GM21737 (cell line): Measurements from ENCODE around the gene FSTL4.

ENCODE experiments used
- ATAC-seq: cut with Tn5 transposase; IDR thresholded peaks from one replicate; pipeline ENCODE4 v1.9.1; 2021; ENCODE audit warnings: mild to moderate bottlenecking, moderate library complexity; ENCODE audit not compliant: unreplicated experiment

The FSTL4 gene

DNA sequence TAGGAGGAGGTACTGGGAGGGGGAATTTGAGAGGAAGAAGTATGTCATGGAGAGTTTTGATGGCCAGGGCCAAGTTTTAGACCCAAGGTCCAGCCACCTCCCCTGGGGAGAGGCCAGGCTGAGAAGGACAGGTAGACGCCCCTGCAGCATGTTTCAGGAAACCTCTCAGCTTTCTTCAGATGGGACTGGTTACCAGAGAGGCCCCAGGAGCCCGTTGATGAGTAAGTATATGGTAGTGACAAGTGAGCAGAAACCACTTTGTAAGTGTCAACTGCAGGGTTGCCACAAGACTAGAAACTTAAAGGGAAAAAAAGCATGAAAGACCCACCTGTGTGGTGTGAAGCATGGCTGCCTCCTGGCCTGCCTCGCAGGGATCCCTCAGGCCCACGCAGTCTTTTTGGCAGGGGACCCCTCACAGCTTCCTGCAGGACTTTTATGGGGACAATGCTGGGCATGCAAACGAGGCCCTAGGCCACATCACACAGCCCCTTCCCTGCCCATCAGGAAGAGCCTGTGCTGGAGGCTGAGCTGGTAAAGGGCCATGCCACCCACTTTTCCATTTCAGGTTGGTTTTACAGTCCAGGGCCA is 255.9 kb downstream of the FSTL4 start:
- ATAC-seq, result no peak

DNA sequence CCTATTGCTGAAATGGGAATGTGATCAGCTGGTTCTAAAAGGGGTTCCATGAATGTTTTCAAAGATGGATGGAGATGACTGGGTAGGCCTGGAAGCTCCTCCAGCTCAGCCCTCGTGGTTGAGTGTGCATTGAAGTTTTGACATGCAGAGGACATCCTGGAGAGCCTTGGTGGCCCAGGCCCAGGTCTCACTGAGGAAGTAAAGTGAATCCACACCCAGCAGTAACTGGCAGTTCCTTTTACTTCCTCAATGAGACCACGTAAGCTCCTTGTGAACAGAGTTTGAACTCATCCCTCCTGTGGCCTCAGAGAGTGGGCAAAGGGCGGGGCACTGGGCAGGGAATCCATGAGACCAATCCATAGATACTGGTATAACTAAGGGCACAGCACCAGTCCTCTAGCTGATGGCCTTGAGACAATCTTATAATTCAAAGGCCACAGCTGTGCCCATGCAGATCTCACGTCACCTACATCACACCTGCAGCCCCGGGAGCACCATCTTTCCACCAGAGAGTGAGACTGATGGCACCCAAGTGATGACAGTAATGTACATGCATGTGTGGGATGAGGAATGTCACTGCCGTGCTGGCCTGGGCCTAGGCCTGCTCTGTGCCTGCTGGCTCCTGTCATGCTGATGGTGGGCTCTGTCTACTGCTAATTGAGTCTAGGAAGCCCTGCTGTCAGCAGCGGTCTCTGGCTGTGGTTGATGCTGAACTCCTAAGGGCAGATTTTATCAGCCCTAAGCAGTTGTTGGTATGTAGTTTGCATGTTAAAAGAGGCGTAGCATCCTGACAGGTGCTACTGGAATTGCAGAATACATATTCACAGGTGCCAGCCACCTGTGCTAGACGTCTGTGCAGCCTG is 257.8 kb downstream of the FSTL4 start:
- no peak for ATAC-seq

DNA sequence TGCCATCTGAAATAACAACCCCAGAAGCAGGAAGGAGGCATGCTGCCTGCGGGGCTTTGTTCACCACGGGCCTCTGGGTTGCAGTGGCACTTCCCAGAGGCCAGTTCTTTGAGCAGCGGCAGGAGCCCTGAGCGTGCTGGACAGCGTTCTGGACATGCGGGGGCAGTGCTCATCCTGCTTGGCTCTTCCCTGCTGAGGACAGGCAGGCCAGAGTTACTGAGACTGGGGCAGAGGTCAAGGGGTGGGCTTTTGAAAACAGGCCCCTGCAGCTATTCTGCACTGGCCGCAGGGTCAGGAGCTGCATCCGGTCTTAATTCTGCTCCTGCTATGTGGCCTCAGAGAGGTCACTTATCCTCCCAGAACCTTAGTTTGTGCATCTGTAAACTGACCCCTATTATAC is 258.6 kb downstream of the FSTL4 start:
- ATAC-seq, result no peak

DNA sequence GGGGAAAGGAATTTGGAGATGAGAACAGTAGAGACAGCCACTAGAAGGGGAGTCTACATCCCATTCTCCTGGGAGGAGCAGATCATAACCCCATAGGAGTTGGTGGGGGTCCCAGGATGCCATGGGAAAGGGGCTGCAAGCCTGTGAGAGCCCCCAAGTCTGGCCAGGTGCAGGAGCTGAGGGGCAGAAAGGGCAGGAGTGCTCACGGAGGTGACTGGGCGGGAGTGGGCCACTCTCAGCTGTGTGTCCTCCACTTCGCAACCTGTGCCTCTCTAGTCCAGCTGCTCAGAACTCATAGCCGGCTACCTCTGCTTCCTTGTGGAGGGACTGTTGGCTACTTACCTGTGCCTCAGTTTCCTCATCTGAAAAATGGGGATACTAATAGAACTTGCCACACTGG is 263.9 kb downstream of the FSTL4 start:
- no peak for ATAC-seq

DNA sequence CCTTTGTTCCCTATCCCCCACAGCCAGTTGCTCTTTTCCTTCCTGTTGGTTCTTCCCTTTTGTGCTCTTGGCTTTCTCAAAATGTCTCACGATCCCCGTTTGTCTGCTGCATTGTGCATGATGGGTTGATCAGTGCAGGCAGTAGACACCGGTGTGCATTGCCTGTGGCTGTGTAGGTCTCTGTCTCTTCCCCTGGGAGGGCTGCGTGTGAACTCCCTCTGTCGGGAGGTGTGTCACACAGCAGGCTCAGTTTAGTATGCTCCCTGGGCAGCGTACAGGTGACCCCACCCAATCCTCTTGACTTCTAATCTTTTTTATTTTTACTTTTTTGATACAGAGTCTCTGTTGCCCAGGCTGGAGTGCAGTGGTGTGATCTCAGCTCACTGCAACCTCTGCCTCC is 265.3 kb downstream of the FSTL4 start:
- no peak for ATAC-seq

DNA sequence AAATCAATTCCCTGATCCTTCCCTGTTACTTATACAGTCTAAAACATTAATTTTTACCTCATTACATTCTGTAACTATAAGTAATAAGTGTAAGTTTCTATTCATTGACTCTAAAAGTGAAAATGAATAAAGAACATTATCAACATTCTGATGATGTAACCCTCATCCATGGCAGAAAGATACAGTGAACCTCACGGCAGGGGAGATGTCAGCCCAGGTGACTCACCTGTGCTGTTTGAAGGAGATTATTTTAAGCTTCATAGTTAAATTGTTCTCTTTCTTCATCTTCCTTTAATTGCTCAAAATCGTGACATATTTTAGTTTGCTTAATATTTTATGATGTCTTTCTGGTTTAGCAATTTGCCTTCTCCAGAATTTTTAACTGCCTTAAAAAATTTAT is 268.1 kb downstream of the FSTL4 start:
- ATAC-seq, result no peak

DNA sequence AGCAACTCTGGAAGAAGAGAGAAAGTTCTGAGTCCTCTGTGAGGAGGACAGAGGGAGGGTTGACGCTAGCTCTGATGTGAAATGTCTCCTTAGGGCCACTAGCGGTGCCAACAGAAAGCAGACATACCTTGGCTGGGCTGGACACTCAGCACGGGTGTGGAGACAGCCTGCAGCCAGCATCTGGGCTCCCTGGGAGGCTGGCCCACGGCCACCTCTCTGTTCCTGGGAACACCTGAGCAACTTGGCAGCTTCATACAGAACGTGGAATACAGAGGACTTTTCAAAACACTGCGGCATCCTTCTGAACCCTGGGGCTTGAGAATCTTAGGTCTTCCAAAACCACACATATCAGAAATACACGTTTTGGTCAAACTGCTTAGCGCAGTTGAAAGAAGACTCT is 269.1 kb downstream of the FSTL4 start:
- no peak for ATAC-seq

DNA sequence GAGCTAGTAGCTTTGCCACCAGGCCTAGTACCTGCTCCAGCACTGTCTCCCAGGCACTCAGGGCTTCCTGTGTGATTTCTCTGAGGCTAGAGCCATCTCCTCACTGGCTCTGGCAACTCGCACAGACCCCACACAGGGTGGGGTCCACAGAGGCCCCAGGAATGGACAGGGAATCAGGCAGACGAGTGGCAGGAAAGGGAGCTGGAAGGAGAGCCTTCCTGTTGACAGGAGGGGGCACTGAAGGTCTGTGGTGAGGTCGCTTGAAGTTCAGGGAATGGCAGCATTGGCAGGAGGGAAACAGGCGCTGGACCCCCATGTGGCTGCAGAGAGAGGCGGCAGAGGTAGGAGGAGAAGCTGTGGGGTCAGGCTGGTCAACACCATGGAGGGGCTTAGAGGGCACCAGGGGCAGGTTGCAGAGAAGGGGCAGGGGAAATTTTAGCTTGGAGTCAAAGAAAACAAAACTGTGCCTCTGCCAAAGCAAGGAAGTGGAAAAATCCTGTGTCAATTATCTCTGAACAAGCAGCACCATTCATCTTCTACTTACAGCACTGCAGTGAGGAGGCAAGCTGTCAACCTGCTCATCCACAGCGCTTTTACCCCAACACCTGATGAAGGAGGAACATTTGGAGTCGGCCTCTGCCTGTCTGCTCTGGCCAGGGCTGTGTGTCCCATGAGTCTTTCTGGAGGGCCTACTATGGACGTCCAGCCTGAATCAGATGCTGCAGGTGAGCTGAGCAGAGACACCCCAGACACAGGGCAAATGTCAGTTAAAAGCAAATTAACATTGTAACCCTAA is 270.2 kb downstream of the FSTL4 start:
- ATAC-seq, result no peak

DNA sequence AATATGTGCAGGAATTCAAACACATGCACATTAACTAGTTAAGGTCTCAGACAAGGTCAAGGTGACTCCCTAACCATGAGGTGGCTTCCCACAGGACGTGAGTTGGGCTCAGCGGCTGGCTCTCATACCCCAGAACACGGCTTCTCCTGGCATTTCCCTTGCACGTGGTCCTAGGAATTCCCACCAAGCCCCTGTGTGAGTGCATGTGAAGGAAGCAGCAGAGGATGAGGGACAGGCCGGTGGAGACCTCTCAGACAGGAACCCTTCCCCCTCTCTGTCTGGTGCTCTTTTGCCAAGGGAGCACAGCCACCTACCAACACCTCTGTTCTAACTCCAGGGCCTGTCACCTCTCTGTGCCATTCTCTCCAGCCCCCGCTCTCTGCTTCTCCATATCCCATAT is 271.0 kb downstream of the FSTL4 start:
- no peak for ATAC-seq

DNA sequence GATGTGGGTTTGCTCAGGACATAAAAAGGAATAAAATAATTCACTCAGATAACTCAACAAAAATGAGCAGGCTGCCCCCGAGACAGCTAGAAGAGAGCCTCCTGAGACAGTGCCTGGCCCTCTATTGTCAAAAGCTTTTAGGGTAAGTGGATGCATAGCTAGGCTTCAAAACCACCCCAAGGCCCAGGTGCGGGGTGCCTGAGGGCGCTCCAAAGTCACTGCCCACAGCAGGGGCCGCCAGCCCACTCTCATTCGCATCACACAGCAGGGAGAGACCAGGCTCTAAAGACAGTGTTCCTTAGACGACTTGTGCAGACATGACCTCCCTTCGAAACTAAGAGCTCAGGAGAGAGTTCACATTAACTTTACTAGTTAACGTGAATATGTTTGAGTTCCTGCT is 271.5 kb downstream of the FSTL4 start:
- no peak for ATAC-seq

DNA sequence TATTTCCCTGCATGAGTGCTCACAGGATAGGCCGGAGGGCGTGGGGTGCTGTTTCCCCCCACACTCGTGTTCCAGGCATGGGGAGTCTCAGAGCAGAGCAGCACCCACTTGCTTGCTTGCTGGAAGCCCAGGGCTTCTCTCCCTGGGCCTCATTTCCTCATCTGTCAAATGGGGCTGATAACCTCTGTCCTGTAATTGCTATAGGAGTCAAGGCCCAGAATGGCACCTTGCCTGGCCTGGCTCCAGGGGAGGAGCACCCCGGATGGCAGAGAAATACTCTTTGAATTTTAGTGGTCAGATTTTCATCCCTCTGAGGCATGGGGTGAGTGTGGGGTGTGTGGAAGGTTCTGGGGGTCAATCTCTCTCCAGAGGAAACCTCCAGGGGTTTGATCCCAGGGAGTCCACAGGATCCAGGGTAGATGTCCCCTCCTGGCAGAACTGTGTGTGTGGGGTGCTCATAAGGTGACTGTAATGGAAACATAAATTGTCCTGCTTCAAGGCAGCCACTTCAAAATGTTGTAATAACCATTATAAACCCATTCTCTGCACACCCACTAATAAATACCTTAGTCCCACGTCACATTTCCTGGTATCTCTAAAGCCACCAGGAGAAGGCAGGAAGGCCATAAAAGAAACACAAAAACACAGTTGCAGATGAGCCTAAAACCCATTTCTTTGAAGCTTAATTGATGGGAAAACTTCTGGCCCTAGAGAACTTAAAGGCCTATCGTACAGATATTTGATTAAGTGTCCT is 272.2 kb downstream of the FSTL4 start:
- no peak for ATAC-seq

DNA sequence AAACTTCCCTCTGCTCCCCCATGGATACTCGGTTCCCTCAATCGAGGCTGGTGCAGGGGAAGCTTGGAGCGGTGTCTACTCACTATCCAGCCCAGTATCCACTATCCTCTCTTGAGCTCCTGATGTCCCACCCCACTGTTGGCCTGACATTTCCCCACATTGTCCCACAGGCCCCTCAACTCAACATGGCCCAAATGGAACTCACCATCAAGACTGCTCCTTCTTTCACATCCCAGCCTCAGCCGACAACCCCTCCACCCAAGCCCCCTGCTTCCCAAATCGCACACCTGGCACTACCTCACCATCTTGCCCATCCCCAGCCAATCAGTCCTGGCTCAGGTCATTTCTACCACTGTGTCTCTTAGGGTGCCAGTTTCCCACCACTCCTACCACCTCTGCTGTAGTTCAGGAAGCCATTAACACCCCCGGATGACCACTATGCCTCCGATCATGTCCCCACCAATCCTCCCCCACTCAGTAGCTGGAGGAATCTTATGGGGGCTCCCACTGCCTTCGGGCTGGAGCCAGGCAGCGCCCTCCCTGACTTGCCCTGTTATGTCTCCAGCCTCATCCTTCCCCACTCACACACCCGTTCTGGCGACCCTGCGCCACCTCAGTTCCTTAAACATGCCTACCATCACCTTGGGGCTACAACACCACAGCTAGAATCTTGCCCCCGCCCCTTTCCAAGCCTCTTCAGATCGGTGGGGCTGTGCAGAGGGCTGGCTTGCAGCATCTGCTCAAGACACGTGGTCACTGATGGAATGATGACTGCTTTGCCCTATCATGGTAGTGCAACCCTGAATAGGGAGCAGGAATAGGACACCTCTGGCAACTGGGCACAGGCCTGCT is 273.6 kb downstream of the FSTL4 start:
- no peak for ATAC-seq

DNA sequence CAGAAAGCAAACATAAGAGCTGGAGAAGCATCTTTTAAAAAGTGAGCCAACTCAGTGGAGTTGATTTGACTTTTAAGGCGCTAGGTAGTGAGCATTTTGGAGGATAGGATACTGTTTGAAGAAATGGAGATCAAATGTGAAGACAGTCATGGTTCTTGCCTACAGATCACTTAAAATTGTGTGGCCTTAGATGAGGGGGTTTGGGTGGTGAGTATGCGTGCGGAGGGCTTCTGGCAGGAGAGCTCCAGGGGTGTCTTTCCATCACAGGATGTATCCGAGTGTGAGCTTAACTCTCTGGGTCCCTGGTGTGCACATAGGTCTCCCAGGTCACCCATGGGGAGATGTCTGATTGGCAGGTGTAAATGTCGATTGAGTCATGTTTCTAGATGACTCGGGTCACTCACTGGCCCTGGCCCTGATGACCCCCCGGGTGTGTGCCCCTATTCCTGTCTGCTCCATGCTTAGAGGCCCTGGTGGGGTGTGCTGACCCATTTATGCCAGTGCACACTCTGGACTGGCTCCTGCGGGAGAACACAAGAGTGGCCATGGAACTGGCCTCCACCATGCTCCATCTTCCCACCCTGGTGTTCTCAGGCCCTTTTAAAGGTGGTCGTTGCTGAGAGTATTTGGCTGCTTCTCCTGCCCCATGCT is 274.4 kb downstream of the FSTL4 start:
- ATAC-seq, result no peak

DNA sequence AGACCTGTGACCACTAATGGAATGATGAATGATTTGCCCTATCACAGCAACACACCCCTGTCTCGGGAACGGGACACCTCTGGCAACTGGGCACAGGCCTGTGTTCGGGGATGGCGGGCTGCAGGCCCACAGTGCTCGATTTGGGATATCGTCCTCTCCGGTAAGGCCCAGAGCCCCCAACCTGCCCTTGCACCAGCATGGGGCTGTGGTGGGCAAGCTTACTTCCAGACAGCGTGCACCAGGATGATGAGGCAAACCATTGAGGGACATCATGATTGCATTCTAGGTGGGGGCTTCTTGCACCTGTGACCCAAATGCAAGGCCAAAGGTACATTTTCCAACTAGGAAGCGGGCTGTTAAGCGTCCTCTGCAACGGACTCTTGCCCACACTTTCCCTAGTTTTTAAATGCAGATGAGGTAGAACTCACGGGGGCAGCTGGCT is 275.4 kb downstream of the FSTL4 start:
- no peak for ATAC-seq

DNA sequence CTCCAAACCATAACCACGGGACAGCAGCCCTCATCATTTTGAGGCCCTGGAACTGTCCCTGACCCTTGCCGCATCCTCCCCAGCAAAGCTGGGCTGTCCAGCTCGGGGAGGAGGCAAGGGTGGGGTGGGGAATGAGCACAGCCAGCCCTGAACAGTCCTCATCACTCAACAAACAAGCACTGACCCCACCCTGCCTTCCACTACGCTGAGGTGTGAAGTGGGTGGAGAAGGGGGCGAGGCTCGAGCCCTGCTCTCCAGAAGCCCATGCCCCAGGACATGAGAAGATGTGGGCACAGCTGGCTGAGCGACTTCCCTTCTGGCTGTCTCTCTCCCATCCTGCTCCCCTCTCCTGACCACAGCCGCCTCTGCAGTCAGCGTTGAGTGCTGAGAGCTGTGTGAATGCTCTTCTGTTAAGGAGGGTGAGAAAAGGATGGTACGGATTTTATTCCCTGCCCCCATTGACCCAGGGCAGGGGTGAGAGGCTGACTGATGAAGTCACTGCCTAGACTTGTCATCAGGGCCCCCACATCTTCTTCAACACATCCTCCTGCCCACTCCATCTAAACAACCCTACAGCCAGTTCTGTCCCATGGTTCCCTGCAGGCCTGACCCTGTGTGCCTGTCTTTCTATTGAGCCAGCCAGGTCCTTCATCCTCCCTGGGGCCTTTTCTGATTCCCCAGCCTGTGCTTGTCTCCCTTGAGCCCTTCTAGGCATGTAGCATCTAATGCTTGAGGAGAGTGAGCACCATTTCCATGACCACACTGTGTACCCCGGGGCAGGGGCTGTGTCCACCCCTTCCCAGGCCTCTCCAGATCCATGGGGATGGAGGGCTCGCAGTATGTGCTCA is 276.0 kb downstream of the FSTL4 start:
- ATAC-seq, result no peak

DNA sequence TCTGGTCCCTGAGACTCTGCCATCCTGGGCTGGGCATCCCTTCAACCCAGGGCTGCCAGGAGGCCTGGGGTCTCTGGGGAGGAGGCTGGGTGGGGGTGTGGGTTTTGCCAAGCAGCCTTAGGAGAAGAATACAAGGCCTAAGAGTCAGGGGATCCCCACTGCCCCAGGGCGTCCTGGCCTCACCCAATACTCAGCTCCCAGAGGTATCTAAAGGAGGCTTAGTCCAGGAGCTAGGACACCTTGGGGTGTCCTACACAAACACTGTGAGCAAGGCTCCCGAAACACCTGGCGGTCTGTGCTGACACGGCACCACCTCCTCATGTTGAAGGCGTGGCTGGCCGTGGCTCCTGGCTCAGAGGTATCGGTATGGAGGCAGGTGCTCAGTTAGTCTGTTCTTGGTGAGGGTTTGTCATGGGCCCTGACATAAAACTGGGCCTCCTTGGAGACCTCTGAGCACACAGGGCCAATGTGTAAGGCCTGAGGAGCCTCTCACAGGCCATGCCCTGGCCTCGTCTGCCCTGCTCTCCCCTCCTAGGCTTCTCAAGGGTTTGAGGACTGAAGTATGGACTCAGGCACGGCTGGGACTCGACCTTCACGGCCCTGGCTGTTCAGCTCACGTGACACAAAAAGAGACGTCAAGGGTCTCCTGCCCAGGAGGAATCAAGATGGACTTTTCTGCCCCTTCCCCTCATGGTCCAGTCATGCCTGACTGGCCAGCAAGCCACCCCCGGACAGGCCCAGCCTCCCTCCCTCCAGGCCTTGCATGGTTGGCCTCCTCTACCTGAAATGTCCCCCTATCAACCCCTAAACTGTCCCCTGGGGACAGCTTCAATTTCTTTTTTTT is 277.3 kb downstream of the FSTL4 start:
- ATAC-seq, result no peak

DNA sequence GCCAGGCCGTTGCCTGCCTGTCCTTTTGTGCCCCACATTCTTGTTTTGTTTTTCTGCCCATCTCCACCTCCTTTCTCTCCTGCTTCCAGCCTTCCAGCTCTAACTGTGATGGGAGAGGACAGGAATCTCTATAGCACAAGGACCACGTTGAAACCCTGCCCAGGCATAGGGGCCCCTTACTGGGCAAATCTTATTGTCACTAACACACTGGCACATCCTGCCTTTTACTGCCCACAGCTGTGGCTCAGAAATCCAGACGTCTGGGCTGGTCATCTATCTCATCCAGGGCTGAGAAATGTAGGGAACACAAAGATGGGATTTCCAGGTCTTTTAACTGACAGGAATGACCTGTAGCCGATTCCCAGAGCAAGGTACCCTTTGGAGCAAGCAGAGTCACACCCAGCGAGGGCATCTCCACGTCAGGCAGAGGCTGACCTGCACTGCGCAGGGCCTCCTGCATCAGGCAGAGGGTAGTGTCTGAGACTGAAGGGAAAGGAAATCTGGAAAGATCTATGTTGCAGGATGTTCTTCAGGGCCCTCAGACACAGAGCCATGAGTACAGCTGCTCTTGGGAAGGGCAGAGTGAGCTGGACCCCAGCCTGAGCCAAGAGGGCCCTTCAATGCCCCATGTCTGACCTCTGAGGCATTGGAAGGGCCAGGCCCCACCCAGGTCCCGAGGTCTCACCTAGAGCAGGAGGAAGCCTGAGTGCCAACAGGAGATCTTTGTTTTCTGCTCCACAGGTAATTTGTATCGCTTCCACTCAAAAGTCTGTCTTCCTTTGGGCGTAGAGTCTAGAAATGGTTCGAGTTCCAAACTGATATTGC is 278.8 kb downstream of the FSTL4 start:
- no peak for ATAC-seq
